Mammary epithelial cell (primary cell): Measurements from ENCODE around the gene VPS16.

Experiments
- EZH2 ChIP-seq: IDR thresholded peaks from 2 replicates; pipeline ENCODE4 v1.6.1; 2012; ENCODE audit warnings: low read length, inconsistent platforms, borderline replicate concordance
- TF ChIP-seq, protein P1 (sequence below), 2 donors: IDR thresholded peaks in 1 of 2; conservative IDR thresholded peaks in 1 of 2; 2 replicates each; pipeline ENCODE4 v1.5.1; 2011 to 2012; ENCODE audit warnings: inconsistent platforms in 2 of 2, low read length in 2 of 2, mild to moderate bottlenecking in 2 of 2, control low read depth in 1 of 2, low read depth in 1 of 2; ENCODE audit not compliant: insufficient read depth in 1 of 2; ENCODE audit errors: extremely low read depth in 1 of 2

DNA sequence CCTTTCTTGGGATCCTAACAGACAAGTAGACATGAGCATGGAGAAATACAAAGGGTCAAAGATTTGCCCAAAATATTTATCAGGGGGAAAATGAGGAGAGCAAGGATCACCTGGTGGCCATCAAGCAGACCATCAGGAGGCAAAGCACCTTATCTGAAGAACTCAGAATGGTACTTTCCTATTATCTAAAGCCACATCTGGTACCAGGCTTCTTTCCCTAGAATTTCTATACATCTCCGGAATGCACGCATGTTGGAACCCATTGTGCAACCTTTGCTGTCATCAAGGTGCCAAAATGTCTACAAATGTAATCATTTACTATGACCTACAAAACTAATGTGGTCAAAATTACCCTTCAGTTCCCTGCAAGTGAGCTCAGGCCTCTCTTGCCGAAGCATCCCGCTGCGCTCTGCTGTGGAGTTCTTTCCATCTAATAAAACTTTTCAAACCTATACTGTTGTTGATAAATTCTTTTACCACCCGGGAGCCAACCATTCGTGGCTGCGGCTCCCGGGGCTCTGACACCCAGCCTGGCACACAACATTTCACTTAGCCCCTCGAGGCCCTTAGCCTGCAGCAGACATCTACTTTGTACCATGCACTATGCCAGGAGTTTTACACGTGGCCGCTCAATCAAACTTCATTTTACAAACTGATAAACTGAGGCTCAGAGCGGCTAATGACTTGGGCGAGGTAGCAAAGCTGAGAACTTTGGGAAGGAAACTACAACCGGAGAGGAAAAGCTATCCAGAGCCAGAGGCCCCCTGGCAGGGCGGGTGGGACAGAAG, 36.3 kb upstream of the VPS16 start:
- TF ChIP-seq, protein P1, sequence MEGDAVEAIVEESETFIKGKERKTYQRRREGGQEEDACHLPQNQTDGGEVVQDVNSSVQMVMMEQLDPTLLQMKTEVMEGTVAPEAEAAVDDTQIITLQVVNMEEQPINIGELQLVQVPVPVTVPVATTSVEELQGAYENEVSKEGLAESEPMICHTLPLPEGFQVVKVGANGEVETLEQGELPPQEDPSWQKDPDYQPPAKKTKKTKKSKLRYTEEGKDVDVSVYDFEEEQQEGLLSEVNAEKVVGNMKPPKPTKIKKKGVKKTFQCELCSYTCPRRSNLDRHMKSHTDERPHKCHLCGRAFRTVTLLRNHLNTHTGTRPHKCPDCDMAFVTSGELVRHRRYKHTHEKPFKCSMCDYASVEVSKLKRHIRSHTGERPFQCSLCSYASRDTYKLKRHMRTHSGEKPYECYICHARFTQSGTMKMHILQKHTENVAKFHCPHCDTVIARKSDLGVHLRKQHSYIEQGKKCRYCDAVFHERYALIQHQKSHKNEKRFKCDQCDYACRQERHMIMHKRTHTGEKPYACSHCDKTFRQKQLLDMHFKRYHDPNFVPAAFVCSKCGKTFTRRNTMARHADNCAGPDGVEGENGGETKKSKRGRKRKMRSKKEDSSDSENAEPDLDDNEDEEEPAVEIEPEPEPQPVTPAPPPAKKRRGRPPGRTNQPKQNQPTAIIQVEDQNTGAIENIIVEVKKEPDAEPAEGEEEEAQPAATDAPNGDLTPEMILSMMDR (conservative IDR thresholded peaks at IDR 0.05 in 1 of 2, IDR thresholded peaks at IDR 0.05 in 1 of 2; ENCODE audit: extremely low read depth in 1 of 2, insufficient read depth in 1 of 2, low read depth in 1 of 2, low read length in 2 of 2) = no peak
- no peak for TF ChIP-seq EZH2
